OCI-LY3 (cell line): ENCODE results near the gene CADM2.

ENCODE experiments used
- CTCF ChIP-seq: fragments of 200-600, 300-600 bp; sonication (generic); IDR thresholded peaks from 2 replicates; pipeline ENCODE4 v1.5.1; 2014; ENCODE audit warnings: antibody characterized with exemption, low read length, low read depth
- EZH2phosphoT487 ChIP-seq: fragments of 200-600 bp; shearing (Covaris generic); IDR thresholded peaks from 2 replicates; pipeline ENCODE4 v1.6.1; 2018; ENCODE audit warnings: antibody characterized with exemption, mixed run types, low read depth

- no peak for TF ChIP-seq CTCF
- TF ChIP-seq EZH2phosphoT487 = no peak
These were observed 311.7 kb downstream of the CADM2 start for GRCh38 chr3:85270488-85270887.
